Erythroblast (primary cell): Measurements from ENCODE around the gene KRTAP10-4.
"Not testable (repeated sequence)": the region's sequence is repeated elsewhere in the genome, so short reads cannot be mapped to it uniquely, and the experiment has no call there.

Source experiments
- GATA1 ChIP-seq: IDR thresholded peaks from 2 replicates; pipeline ENCODE4 v1.6.1; 2011; ENCODE audit warnings: low read depth, mild to moderate bottlenecking, control low read depth, low read length, moderate library complexity
- POLR2A ChIP-seq: IDR thresholded peaks from 2 replicates; pipeline ENCODE4 v1.6.1; 2011; ENCODE audit warnings: mild to moderate bottlenecking, low read length

GRCh38 chr21:44580231-44580821 is 6.8 kb downstream of the KRTAP10-4 start, which contains the start of gene KRTAP10-5:
- not testable (repeated sequence) for TF ChIP-seq POLR2A, GATA1
